Tibial nerve (tissue), 4 donors: ENCODE results near the gene NALCN.

Experiments used
- CTCF ChIP-seq, 5 experiments: fragments of 200-600 bp in 3 of 5; fragments of 450-650 bp in 2 of 5; sonication (generic) in 3 of 5; IDR thresholded peaks; one replicate each; pipeline ENCODE4 v1.5.1; 2016 to 2019; ENCODE audit warnings: antibody characterized with exemption in 5 of 5, mild to moderate bottlenecking in 3 of 5, moderate library complexity in 2 of 5
- EP300 ChIP-seq, 2 donors: sonication (generic); formaldehyde crosslinking; IDR thresholded peaks; one replicate each; pipeline ENCODE4 v1.6.1; 2017; ENCODE audit warnings: antibody characterized with exemption in 2 of 2, mild to moderate bottlenecking in 1 of 2
- POLR2A ChIP-seq, 2 donors: fragments of 450-650 bp; IDR thresholded peaks; one replicate each; pipeline ENCODE4 v1.6.1; 2017; ENCODE audit warnings: antibody characterized with exemption in 2 of 2, mild to moderate bottlenecking in 2 of 2, moderate library complexity in 2 of 2

GRCh38 chr13:101026736-101027398, 389.4 kb downstream of the NALCN start:
- TF ChIP-seq POLR2A (IDR thresholded peaks at IDR 0.05) (no peak), CTCF (IDR thresholded peaks at IDR 0.05) (no peak), EP300 (IDR thresholded peaks at IDR 0.05) (no peak)
